DND-41 (cell line): ENCODE data around the gene SORCS1.

Source experiments
- EZH2 ChIP-seq: IDR thresholded peaks from 3 replicates; pipeline ENCODE4 v1.6.1; 2012; ENCODE audit warnings: borderline replicate concordance, low read depth, mild to moderate bottlenecking, moderate library complexity, low read length, inconsistent platforms; ENCODE audit not compliant: severe bottlenecking
- TF ChIP-seq, protein P1 (sequence below): IDR thresholded peaks from 2 replicates; pipeline ENCODE4 v1.5.1; 2012; ENCODE audit warnings: borderline replicate concordance, low read length, moderate library complexity, mild to moderate bottlenecking; ENCODE audit not compliant: poor library complexity, severe bottlenecking; ENCODE audit errors: extremely low read depth

DNA sequence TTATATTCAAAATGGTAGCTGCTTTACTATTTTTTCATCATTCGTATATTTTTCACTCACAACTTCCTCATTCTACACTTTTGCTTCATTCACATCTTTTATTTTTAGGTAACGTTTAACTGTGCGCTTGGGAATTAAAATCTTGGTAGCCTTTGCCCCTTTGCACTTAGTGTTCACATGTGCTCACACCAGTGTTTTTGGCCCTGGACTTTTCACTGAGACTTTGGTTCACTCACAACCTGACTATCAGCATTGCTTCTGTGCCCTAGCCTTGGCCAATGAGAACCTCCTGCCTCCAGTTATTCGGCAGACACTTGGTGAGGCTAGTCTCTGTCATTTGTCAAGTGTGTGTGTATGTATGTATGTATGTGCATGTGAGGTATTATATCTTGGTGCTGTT is 596.9 kb downstream of the SORCS1 start:
- TF ChIP-seq, protein P1, sequence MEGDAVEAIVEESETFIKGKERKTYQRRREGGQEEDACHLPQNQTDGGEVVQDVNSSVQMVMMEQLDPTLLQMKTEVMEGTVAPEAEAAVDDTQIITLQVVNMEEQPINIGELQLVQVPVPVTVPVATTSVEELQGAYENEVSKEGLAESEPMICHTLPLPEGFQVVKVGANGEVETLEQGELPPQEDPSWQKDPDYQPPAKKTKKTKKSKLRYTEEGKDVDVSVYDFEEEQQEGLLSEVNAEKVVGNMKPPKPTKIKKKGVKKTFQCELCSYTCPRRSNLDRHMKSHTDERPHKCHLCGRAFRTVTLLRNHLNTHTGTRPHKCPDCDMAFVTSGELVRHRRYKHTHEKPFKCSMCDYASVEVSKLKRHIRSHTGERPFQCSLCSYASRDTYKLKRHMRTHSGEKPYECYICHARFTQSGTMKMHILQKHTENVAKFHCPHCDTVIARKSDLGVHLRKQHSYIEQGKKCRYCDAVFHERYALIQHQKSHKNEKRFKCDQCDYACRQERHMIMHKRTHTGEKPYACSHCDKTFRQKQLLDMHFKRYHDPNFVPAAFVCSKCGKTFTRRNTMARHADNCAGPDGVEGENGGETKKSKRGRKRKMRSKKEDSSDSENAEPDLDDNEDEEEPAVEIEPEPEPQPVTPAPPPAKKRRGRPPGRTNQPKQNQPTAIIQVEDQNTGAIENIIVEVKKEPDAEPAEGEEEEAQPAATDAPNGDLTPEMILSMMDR = no peak
- TF ChIP-seq EZH2 = no peak
